HEK293T (cell line): ENCODE results near the gene MED9.

ENCODE experiments used
- BHLHE40 ChIP-seq: fragments of 450-650 bp; IDR thresholded peaks from 2 replicates; pipeline ENCODE4 v1.6.1; 2016; ENCODE audit warnings: mild to moderate bottlenecking, moderate library complexity, borderline replicate concordance
- SP1 ChIP-seq: fragments of 450-650 bp; IDR thresholded peaks from 2 replicates; pipeline ENCODE4 v1.6.1; 2017

GRCh38 chr17:17500999-17501605 is 24.3 kb downstream of the MED9 start:
- TF ChIP-seq SP1 (no peak), BHLHE40 (no peak)
